Measurements from ENCODE around the gene JPH3.
A peak's percentile ranks its signal among the peaks of the same experiment; 100 is the strongest.

Gene JPH3

GRCh38 chr16:87569601-87570571 is 32.4 kb upstream of the JPH3 start:
- H3K9me2 ChIP-seq (replicated peaks; ENCODE audit: control insufficient read depth, low read length) = no peaks in the 10 kb centered on the region
- no peaks in the 10 kb centered on the region for H4K20me1 ChIP-seq (ENCODE audit: control insufficient read depth, insufficient read depth, low read depth, low read length)
- H3K4me3 ChIP-seq (ENCODE audit: low read length) = no peak overlapping the region
- no peaks in the 10 kb centered on the region for H3K9me3 ChIP-seq (ENCODE audit: control insufficient read depth, insufficient read depth, low read length)
- no peaks in the 10 kb centered on the region for H3K79me2 ChIP-seq (ENCODE audit: control insufficient read depth, low read length)
- H3K4me2 ChIP-seq (ENCODE audit: low read length) = no peak overlapping the region
- no peaks in the 10 kb centered on the region for H3K36me3 ChIP-seq (ENCODE audit: control insufficient read depth, low read length)
- H3K27me3 ChIP-seq (ENCODE audit: control insufficient read depth, low read length) = no peaks in the 10 kb centered on the region
- H3K4me1 ChIP-seq (ENCODE audit: control insufficient read depth, low read length) = no peaks in the 10 kb centered on the region
- TF ChIP-seq CTCF (IDR thresholded peaks at IDR 0.05; ENCODE audit: low read depth, low read length, poor library complexity, severe bottlenecking) (no peak), EZH2phosphoT487 (IDR thresholded peaks at IDR 0.05; ENCODE audit: borderline replicate concordance, low read length) (no peak)
- H3K27ac ChIP-seq (ENCODE audit: low read depth, low read length) = no peak overlapping the region
- no peaks in the 10 kb centered on the region for H3F3A ChIP-seq (ENCODE audit: control insufficient read depth, insufficient read depth)

- no peak overlapping the region for H3K27ac ChIP-seq (ENCODE audit: low read depth, low read length)
- no peaks in the 10 kb centered on the region for H3K9me2 ChIP-seq (replicated peaks; ENCODE audit: control insufficient read depth, low read length)
- no peaks in the 10 kb centered on the region for H3K36me3 ChIP-seq (ENCODE audit: control insufficient read depth, low read length)
- no peaks in the 10 kb centered on the region for H3K27me3 ChIP-seq (ENCODE audit: control insufficient read depth, low read length)
- H4K20me1 ChIP-seq (ENCODE audit: control insufficient read depth, insufficient read depth, low read depth, low read length) = no peaks in the 10 kb centered on the region
- no peaks in the 10 kb centered on the region for H3F3A ChIP-seq (ENCODE audit: control insufficient read depth, insufficient read depth)
- no peaks in the 10 kb centered on the region for H3K4me1 ChIP-seq (ENCODE audit: control insufficient read depth, low read length)
- no peaks in the 10 kb centered on the region for H3K79me2 ChIP-seq (ENCODE audit: control insufficient read depth, low read length)
- no peak overlapping the region for H3K4me2 ChIP-seq (ENCODE audit: low read length)
- TF ChIP-seq EZH2phosphoT487 (IDR thresholded peaks at IDR 0.05; ENCODE audit: borderline replicate concordance, low read length) (no peak), CTCF (IDR thresholded peaks at IDR 0.05; ENCODE audit: low read depth, low read length, poor library complexity, severe bottlenecking) (no peak)
- no peak overlapping the region for H3K4me3 ChIP-seq (ENCODE audit: low read length)
- H3K9me3 ChIP-seq (ENCODE audit: control insufficient read depth, insufficient read depth, low read length) = no peaks in the 10 kb centered on the region
These were observed 31.8 kb upstream of the JPH3 start for GRCh38 chr16:87570572-87570937.

- Histone ChIP-seq H3F3A (ENCODE audit: control insufficient read depth, insufficient read depth) (no peaks in the 10 kb centered on the region), H3K4me2 (ENCODE audit: low read length) (no peak overlapping the region), H3K79me2 (ENCODE audit: control insufficient read depth, low read length) (no peaks in the 10 kb centered on the region), H3K4me1 (ENCODE audit: control insufficient read depth, low read length) (no peaks in the 10 kb centered on the region), H3K9me3 (ENCODE audit: control insufficient read depth, insufficient read depth, low read length) (no peaks in the 10 kb centered on the region), H3K36me3 (ENCODE audit: control insufficient read depth, low read length) (no peaks in the 10 kb centered on the region), H3K9me2 (replicated peaks; ENCODE audit: control insufficient read depth, low read length) (no peaks in the 10 kb centered on the region), H3K4me3 (ENCODE audit: low read length) (no peak overlapping the region), H3K27ac (ENCODE audit: low read depth, low read length) (no peak overlapping the region), H4K20me1 (ENCODE audit: control insufficient read depth, insufficient read depth, low read depth, low read length) (no peaks in the 10 kb centered on the region), H3K27me3 (ENCODE audit: control insufficient read depth, low read length) (no peaks in the 10 kb centered on the region)
- peak; percentile 32 for TF ChIP-seq CTCF (IDR thresholded peaks at IDR 0.05; ENCODE audit: low read depth, low read length, poor library complexity, severe bottlenecking)
- no peak for TF ChIP-seq EZH2phosphoT487 (IDR thresholded peaks at IDR 0.05; ENCODE audit: borderline replicate concordance, low read length)
These were observed 31.1 kb upstream of the JPH3 start for GRCh38 chr16:87570938-87571867.

Measured in DOHH2 (cell line).